ENCODE results near the gene ABHD18. TPM values are rescaled to one million over a fixed set of nuclear protein-coding genes. Genes with fewer than 3 reads are reported as not detected.
"Not testable (repeated sequence)": the region's sequence is repeated elsewhere in the genome, so short reads cannot be mapped to it uniquely, and the experiment has no call there.

Gene ABHD18
- total RNA-seq, 2 experiments from 2014 or later, result 22.2 to 22.6 TPM

DNA sequence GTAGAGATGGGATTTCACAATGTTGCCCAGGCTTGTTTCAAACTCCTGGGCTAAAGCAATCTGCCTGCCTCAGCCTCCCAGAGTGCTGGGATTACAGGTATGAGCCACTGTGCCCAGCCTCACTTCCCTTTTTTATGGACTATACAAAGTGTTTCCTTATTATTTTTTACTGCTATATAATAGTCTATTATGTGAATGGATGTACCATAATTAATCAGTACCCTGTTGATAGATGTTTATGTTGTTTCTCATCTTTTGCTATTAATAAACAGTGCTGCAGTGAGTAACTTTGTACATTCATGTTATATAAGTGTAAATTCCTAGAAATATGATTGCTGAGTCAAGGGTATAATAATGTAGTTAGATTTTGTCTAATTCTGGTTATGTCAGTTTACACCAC lies 60.1 kb downstream of the ABHD18 start:
- Mint-ChIP-seq H3K4me3 (no peak overlapping the region), H3K27ac (no peak overlapping the region), H3K9me3 (no peaks in the 10 kb centered on the region), H3K27me3 (no peaks in the 10 kb centered on the region), H3K4me1 (ENCODE audit: low read depth) (no peaks in the 10 kb centered on the region), H3K36me3 (ENCODE audit: low read depth) (peaks cover 30% of the 10 kb centered on the region)
- ChIA-PET CTCF (no interaction called here), POLR2A (no interaction called here)
- ATAC-seq (no peak), DNase-seq (no peak)
- TF ChIP-seq, protein P1, sequence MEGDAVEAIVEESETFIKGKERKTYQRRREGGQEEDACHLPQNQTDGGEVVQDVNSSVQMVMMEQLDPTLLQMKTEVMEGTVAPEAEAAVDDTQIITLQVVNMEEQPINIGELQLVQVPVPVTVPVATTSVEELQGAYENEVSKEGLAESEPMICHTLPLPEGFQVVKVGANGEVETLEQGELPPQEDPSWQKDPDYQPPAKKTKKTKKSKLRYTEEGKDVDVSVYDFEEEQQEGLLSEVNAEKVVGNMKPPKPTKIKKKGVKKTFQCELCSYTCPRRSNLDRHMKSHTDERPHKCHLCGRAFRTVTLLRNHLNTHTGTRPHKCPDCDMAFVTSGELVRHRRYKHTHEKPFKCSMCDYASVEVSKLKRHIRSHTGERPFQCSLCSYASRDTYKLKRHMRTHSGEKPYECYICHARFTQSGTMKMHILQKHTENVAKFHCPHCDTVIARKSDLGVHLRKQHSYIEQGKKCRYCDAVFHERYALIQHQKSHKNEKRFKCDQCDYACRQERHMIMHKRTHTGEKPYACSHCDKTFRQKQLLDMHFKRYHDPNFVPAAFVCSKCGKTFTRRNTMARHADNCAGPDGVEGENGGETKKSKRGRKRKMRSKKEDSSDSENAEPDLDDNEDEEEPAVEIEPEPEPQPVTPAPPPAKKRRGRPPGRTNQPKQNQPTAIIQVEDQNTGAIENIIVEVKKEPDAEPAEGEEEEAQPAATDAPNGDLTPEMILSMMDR (IDR thresholded peaks at IDR 0.05), result no peak
- intact Hi-C loops (cut with micrococcal nuclease), result no loop called here

DNA sequence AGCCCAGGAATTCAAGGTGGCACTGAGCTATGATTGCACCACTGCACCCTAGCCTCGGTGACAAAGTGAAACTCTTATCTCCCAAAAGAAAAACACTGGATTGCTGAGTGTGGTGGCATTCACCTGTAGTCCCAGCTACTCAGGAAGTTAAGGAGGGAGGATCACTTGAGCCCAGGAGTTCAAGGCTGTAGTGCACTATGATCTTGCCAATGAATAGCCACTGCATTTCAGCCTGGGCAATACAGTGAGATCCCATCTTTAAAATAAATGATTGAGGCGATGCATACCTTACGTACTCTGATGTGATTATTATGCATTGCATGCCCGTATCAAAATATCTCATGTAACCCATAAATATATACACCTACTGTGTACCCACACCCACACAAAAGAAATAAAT lies 64.7 kb downstream of the ABHD18 start:
- DNase-seq (no peak), ATAC-seq (no peak)
- Mint-ChIP-seq H3K4me1 (ENCODE audit: low read depth) (no peaks in the 10 kb centered on the region), H3K27me3 (no peaks in the 10 kb centered on the region), H3K4me3 (no peak overlapping the region), H3K9me3 (no peaks in the 10 kb centered on the region), H3K36me3 (ENCODE audit: low read depth) (peaks cover 20% of the 10 kb centered on the region), H3K27ac (no peak overlapping the region)
- ChIA-PET CTCF (no interaction called here), POLR2A (no interaction called here)
- intact Hi-C loops (cut with micrococcal nuclease), result no loop called here
- TF ChIP-seq, protein P1 (IDR thresholded peaks at IDR 0.05), result no peak

DNA sequence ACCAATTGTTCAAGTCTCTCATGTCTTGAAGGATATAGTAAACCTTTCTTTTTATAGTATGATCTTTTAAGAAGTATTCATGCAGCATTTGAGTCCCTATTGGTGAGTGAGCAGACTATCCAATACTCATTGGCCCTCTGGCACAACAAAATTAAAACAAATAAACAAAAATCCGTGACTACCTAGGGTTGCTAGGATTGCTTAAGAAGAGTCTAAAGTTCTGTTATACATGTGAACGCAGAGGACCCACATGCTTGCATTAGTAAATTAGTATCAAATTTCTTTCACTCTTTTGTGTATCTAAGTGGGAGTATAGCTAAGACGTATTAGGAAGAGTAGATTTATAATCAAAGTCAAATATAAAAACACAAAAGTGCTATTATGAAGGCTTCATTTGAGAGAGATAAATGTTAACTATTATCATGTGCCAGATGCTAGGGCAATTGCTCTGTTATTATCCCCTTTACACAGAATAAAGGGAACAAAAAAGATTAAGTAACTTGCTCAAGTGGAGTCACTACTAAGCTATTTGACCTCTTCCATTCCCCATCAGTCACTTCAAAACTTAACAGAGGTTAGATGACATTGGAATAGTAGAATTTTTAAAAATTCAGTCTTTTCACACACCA lies 66.7 kb downstream of the ABHD18 start:
- H3K27me3 Mint-ChIP-seq, result no peaks in the 10 kb centered on the region
- no peak for DNase-seq
- no peaks in the 10 kb centered on the region for H3K4me1 Mint-ChIP-seq (ENCODE audit: low read depth)
- ChIA-PET POLR2A (no interaction called here), CTCF (no interaction called here)
- no peak for ATAC-seq
- TF ChIP-seq, protein P1 (IDR thresholded peaks at IDR 0.05), result no peak
- intact Hi-C loops (cut with micrococcal nuclease), result no loop called here
- peaks cover 16% of the 10 kb centered on the region for H3K36me3 Mint-ChIP-seq (ENCODE audit: low read depth)
- no peak overlapping the region for H3K27ac Mint-ChIP-seq
- H3K4me3 Mint-ChIP-seq, result no peak overlapping the region
- H3K9me3 Mint-ChIP-seq, result no peaks in the 10 kb centered on the region

DNA sequence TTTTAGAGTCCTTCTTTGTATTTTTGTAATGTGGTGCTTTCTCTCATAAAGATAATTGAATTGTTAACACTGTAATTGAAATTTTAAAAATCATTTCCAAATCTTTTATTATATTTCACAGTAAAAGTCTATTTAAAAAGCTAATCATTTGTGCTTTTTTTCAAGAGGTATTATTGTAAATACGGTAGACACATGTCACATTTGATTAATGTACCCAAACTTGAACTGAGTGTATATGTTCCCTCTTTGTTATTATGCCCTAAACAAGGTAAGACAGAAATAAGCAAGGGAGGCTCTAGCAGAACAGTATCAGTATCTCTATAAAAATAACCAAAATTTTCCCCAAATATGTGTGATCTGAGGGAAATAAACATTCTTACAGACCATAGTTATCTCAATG lies 74.4 kb downstream of the ABHD18 start:
- TF ChIP-seq, protein P1 (IDR thresholded peaks at IDR 0.05), result no peak
- H3K4me3 Mint-ChIP-seq, result no peak overlapping the region
- intact Hi-C loops (cut with micrococcal nuclease), result no loop called here
- no peaks in the 10 kb centered on the region for H3K4me1 Mint-ChIP-seq (ENCODE audit: low read depth)
- no peaks in the 10 kb centered on the region for H3K27me3 Mint-ChIP-seq
- ChIA-PET CTCF (no interaction called here), POLR2A (no interaction called here)
- ATAC-seq (no peak), DNase-seq (no peak)
- no peaks in the 10 kb centered on the region for H3K36me3 Mint-ChIP-seq (ENCODE audit: low read depth)
- H3K9me3 Mint-ChIP-seq, result no peaks in the 10 kb centered on the region
- H3K27ac Mint-ChIP-seq, result no peak overlapping the region

DNA sequence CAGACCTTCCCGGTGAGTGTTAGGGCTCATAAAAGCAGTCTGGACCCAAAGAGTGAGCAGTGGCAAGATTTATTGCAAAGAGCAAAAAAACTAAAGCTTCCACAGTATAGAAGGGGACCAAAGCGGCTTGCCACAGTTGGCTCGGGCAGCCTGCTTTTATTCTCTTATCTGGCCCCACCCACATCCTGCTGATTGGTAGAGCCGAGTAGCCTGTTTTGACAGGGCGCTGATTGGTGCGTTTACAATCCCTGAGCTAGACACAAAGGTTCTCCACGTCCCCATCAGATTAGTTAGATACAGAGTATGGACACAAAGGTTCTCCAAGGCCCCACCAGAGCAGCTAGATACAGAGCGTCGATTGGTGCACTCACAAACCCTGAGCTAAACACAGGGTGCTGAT lies 81.8 kb downstream of the ABHD18 start:
- H3K9me3 Mint-ChIP-seq; H3K4me1 Mint-ChIP-seq (ENCODE audit: low read depth); H3K27me3 Mint-ChIP-seq; ATAC-seq; H3K27ac Mint-ChIP-seq; intact Hi-C loops (cut with micrococcal nuclease); H3K4me3 Mint-ChIP-seq; CTCF ChIA-PET; POLR2A ChIA-PET; H3K36me3 Mint-ChIP-seq (ENCODE audit: low read depth); DNase-seq: not testable (repeated sequence)

DNA sequence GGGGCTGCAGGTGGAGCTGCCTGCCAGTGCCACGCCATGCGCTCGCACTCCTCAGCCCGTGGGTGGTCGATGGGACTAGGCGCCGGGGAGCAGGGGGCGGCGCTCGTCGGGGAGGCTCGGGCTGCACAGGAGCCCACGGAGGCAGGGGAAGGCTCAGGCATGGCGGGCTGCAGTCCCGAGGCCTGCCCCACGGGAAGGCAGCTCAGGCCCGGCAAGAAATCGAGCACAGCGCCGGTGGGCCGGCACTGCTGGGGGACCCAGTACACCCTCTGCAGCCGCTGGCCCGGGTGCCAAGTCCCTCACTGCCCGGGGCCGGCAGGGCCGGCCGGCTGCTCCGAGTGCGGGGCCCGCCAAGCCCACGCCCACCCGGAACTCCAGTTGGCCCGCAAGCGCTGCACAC lies 82.3 kb downstream of the ABHD18 start:
- CTCF ChIA-PET; POLR2A ChIA-PET; H3K27me3 Mint-ChIP-seq; DNase-seq; ATAC-seq; H3K9me3 Mint-ChIP-seq; H3K4me1 Mint-ChIP-seq (ENCODE audit: low read depth); H3K27ac Mint-ChIP-seq; intact Hi-C loops (cut with micrococcal nuclease); H3K4me3 Mint-ChIP-seq; H3K36me3 Mint-ChIP-seq (ENCODE audit: low read depth): not testable (repeated sequence)

DNA sequence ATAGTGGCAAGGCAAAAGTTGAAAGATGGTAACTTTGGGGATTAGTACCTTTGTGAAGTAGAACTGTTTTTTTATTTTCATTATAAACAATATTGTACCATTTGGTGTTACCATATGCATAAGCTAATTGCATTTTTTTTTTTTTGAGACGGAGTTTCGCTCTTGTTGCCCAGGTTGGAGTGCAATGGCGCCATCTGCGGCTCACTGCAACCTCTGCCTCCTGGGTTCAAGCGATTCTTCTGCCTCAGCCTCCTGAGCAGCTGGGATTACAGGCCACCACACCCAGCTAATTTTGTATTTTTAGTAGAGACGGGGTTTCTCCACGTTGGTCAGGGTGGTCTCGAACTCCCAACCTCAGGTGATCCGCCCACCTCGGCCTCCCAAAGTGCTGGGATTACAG lies 86.0 kb downstream of the ABHD18 start:
- H3K27ac Mint-ChIP-seq; H3K9me3 Mint-ChIP-seq; H3K4me3 Mint-ChIP-seq; H3K27me3 Mint-ChIP-seq; H3K36me3 Mint-ChIP-seq (ENCODE audit: low read depth); intact Hi-C loops (cut with micrococcal nuclease); H3K4me1 Mint-ChIP-seq (ENCODE audit: low read depth); ATAC-seq: not testable (repeated sequence)
- ChIA-PET POLR2A (interaction anchor here (0.6 kb wide), 1 partner anchor 15 kb away, joined by 3 read pairs; no protein-coding TSS in a partner anchor), CTCF (interaction anchor here (0.5 to 3.1 kb wide), 6 partner anchors 9 to 319 kb away, joined by 3 to 13 read pairs (median 4); partner anchors contain the start of gene LARP1B)
- peak; percentile 40 for DNase-seq

DNA sequence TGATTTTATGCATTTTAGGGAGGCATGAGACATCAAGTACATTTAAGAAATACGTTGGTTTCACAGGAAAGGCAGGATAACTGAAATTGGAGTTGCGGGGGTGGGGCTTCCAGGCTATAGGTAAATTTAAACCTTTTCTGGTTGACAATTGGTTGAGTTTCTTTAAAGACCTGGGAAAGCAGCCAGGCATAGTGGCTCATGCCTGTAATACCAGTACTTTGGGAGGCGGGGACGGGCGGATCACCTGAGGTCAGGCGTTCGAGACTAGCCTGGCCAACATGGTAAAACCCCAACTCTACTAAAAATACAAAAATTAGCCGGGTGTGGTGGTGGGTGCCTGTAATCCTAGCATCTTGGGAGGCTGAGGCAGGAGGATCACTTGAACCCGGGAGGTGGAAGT lies 89.7 kb downstream of the ABHD18 start:
- H3K4me3 Mint-ChIP-seq; H3K27ac Mint-ChIP-seq; H3K36me3 Mint-ChIP-seq (ENCODE audit: low read depth); ATAC-seq; CTCF ChIA-PET; intact Hi-C loops (cut with micrococcal nuclease); DNase-seq; H3K9me3 Mint-ChIP-seq; POLR2A ChIA-PET; H3K27me3 Mint-ChIP-seq; H3K4me1 Mint-ChIP-seq (ENCODE audit: low read depth): not testable (repeated sequence)
